Measurements from ENCODE around the gene DIPK1B.

GRCh38 chr9:136738960-136739359, 26.6 kb downstream of the DIPK1B start:
- TF ChIP-seq CTCF (IDR thresholded peaks at IDR 0.05), result no peak
- no peak for TF ChIP-seq POLR2A (IDR thresholded peaks at IDR 0.05)
